Osteocyte (in vitro differentiated cells): ENCODE measurements around the gene C19orf38. TPM values are rescaled to one million over a fixed set of nuclear protein-coding genes. Genes with fewer than 3 reads are reported as not detected.

Source experiments
- DNase-seq: peaks from one replicate; pipeline ENCODE4 v3.0.0; 2021; ENCODE audit warnings: mixed read lengths; ENCODE audit not compliant: unreplicated experiment; ENCODE audit errors: extremely low spot score
- H3K27ac Mint-ChIP-seq: one replicate; pipeline ENCODE4 v1.8.0; 2021; ENCODE audit warnings: mild to moderate bottlenecking, mixed read lengths; ENCODE audit not compliant: unreplicated experiment
- H3K27me3 Mint-ChIP-seq: one replicate; pipeline ENCODE4 v1.8.0; 2021; ENCODE audit warnings: mixed read lengths; ENCODE audit not compliant: unreplicated experiment
- H3K36me3 Mint-ChIP-seq: one replicate; pipeline ENCODE4 v1.8.0; 2021; ENCODE audit warnings: mixed read lengths; ENCODE audit not compliant: unreplicated experiment
- H3K4me1 Mint-ChIP-seq: one replicate; pipeline ENCODE4 v1.8.0; 2021; ENCODE audit warnings: mixed read lengths; ENCODE audit not compliant: unreplicated experiment
- H3K4me3 Mint-ChIP-seq: one replicate; pipeline ENCODE4 v1.8.0; 2021; ENCODE audit warnings: mild to moderate bottlenecking, moderate library complexity, mixed read lengths; ENCODE audit not compliant: unreplicated experiment
- H3K9me3 Mint-ChIP-seq: one replicate; pipeline ENCODE4 v1.8.0; 2021; ENCODE audit warnings: mixed read lengths; ENCODE audit not compliant: unreplicated experiment
- total RNA-seq: library from RNA; stranded (reverse); gene quantifications from 2 replicates; pipeline ENCODE4 v1.2.1, GENCODE V29; 2021
- TF ChIP-seq, protein P1 (sequence below): fragments of 200-600 bp; sonication (generic); IDR thresholded peaks from 2 replicates; pipeline ENCODE4 v1.5.0; 2021; ENCODE audit warnings: antibody characterized with exemption, mild to moderate bottlenecking, moderate library complexity

Gene C19orf38
- total RNA-seq, 1 donor from 2014 or later, result 0.27 TPM

DNA sequence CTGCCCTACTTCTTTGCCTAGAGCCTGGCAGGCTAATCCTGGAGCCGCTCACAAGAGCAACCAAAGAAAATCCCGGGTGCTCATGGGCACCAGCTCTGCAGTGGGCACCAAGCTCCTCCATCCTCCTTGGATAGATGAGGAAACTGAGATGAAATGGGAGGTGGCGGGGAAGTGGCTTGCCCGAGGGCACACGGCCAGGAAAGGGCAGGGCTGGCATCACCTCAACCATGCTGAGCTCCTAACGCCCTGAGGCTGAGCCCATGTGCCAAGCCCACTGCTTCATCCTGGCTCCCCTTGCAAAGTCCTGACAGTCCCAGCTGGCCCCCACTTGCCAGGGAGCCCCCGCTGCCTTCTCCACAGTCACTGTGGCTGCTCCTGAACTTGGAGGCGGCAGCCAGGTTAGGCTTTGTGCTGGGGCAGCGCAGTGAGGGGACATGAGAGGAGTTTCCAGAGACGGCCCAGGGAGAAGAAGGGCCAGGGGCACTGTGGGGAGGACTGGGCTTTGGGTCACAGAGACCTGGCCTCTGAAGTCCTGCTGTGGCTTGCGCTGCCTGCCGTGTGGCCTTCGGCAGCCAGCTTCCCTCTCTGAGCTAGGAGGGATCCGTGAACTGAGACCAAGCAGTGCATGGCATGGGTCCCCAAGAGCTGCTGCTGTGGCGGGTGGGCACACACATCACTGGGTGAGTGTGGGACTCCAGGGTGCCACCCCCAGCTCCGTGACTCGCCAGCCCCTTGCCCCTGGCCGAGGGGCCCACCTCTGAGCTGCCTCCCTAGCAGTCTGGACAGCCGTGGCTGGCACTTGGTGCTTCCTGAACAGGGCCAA lies 29.7 kb upstream of the C19orf38 start:
- no peak for DNase-seq
- no peaks in the 10 kb centered on the region for H3K9me3 Mint-ChIP-seq
- peak overlapping the region; percentile 26 for H3K4me3 Mint-ChIP-seq
- H3K36me3 Mint-ChIP-seq, result peaks cover 34% of the 10 kb centered on the region
- H3K27me3 Mint-ChIP-seq, result no peaks in the 10 kb centered on the region
- peak overlapping the region; percentile 98 for H3K27ac Mint-ChIP-seq
- TF ChIP-seq, protein P1, sequence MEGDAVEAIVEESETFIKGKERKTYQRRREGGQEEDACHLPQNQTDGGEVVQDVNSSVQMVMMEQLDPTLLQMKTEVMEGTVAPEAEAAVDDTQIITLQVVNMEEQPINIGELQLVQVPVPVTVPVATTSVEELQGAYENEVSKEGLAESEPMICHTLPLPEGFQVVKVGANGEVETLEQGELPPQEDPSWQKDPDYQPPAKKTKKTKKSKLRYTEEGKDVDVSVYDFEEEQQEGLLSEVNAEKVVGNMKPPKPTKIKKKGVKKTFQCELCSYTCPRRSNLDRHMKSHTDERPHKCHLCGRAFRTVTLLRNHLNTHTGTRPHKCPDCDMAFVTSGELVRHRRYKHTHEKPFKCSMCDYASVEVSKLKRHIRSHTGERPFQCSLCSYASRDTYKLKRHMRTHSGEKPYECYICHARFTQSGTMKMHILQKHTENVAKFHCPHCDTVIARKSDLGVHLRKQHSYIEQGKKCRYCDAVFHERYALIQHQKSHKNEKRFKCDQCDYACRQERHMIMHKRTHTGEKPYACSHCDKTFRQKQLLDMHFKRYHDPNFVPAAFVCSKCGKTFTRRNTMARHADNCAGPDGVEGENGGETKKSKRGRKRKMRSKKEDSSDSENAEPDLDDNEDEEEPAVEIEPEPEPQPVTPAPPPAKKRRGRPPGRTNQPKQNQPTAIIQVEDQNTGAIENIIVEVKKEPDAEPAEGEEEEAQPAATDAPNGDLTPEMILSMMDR, result no peak
- H3K4me1 Mint-ChIP-seq, result peaks cover 38% of the 10 kb centered on the region

DNA sequence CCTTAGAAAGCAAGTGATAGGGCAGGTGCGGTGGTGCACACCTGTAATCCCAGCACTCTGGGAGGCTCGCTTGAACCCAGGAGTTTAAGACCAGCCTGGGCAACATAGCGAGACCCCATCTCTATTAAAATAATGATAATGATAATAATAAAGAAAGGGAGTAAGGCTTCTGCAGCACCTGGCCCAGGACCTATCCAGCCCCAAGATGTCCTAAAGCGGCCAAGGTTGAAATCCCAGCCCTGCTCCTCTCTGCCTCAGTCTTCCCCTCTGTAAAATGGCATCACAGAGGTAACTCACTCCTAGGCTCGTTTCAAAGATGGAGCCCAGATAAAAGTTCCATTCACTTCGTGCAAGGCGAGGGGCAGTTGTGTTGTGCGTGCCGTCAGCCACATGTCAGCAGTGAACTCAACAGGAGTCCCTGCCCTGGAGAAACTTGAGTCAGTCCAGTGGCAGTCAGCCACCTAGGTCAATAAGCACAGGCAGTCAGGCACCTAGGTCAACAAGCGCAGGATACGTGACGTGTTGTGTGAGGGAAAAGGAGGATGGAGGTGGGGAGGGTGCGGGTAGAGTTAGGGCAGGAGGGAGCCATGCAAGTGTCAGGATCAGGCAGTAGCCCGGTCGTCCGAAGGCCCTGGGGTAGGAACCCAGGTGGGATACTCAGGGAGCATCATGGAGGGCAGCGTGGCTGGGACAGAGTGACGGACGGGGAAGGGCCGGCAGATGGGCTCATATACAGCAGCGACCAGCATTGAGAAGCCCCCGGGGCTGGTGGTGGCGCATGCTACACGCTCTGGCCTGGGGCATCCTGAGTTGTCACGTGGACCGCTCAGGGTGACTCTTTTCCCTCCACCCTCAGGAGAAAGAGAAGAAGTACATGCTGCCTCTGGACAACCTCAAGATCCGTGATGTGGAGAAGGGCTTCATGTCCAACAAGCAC lies 28.8 kb upstream of the C19orf38 start:
- TF ChIP-seq, protein P1, result no peak
- H3K36me3 Mint-ChIP-seq, result peaks cover 36% of the 10 kb centered on the region
- H3K4me1 Mint-ChIP-seq, result peaks cover 36% of the 10 kb centered on the region
- no peaks in the 10 kb centered on the region for H3K9me3 Mint-ChIP-seq
- DNase-seq, result no peak
- no peak overlapping the region for H3K27ac Mint-ChIP-seq
- H3K4me3 Mint-ChIP-seq, result no peak overlapping the region
- no peaks in the 10 kb centered on the region for H3K27me3 Mint-ChIP-seq

DNA sequence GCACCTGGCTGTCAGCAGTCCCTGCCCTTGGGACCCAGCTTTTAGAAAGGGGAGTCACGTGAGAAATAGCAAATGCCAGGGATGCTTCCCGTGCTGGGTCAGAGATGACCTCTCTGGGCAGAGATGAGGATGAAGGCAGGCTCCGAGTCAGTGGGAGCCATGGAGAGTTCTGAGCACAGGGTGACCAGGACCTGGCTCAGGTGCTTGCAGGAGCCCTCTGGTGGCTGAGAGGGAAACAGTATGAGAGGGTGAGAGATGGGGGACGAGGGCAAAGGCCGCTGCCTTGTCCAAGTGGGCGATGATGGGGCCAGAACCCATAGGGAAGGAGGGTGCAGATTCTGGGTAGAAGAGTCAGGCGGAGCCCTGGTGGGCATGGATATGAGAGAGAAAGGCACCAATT lies 28.0 kb upstream of the C19orf38 start:
- H3K4me3 Mint-ChIP-seq, result no peak overlapping the region
- H3K36me3 Mint-ChIP-seq, result peaks cover 30% of the 10 kb centered on the region
- TF ChIP-seq, protein P1, result peak; percentile 32
- no peak for DNase-seq
- no peaks in the 10 kb centered on the region for H3K27me3 Mint-ChIP-seq
- no peak overlapping the region for H3K27ac Mint-ChIP-seq
- no peaks in the 10 kb centered on the region for H3K9me3 Mint-ChIP-seq
- peaks cover 33% of the 10 kb centered on the region for H3K4me1 Mint-ChIP-seq

DNA sequence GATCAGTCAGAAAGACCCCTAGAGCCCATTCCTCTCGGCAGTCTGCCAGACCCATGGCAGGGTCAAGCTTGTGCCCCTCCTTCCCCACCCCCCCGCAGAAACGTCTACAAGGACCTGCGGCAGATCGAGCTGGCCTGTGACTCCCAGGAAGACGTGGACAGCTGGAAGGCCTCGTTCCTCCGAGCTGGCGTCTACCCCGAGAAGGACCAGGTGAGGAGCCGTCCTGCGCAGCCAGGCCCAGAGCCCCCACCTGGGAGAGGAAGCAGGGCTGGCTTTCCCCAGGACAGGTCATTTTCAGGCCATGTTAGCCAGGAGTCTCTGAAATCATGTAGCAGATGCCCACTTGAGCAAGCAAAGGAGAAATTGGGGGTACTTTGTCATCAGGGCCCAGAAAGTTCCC lies 24.5 kb upstream of the C19orf38 start:
- no peak for DNase-seq
- Mint-ChIP-seq H3K27me3 (no peaks in the 10 kb centered on the region), H3K36me3 (peaks cover 26% of the 10 kb centered on the region), H3K4me3 (no peak overlapping the region), H3K27ac (no peak overlapping the region), H3K9me3 (no peaks in the 10 kb centered on the region), H3K4me1 (peaks cover under 1% of the 10 kb centered on the region)
- TF ChIP-seq, protein P1, result no peak

DNA sequence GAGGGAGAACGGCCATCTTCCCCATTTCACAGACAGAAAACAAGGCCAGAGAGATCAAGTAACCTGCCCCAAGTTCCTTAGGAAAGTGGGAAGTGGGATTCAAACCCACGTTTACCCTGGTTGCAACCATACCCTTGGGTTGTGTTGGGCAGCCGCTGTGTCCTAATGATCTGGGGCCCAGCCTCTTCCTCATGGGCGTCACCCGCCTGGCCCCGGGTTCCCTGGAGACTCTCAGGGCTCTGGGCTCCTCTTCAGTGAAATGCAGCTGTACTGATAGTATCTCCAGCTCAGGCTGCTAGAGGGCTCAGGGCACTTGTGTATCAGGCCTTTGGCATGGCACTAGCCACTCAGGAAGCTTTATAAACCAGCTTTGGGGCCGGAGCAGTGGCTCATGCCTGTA lies 22.0 kb upstream of the C19orf38 start:
- H3K27ac Mint-ChIP-seq, result no peak overlapping the region
- no peaks in the 10 kb centered on the region for H3K4me1 Mint-ChIP-seq
- H3K9me3 Mint-ChIP-seq, result no peaks in the 10 kb centered on the region
- H3K27me3 Mint-ChIP-seq, result no peaks in the 10 kb centered on the region
- TF ChIP-seq, protein P1, result no peak
- DNase-seq, result no peak
- H3K4me3 Mint-ChIP-seq, result no peak overlapping the region
- H3K36me3 Mint-ChIP-seq, result peaks cover 9% of the 10 kb centered on the region
